ENCODE results near the gene ZNF630. TPM values are rescaled to one million over a fixed set of nuclear protein-coding genes. Genes with fewer than 3 reads are reported as not detected.
"Not testable (repeated sequence)": the region's sequence is repeated elsewhere in the genome, so short reads cannot be mapped to it uniquely, and the experiment has no call there.

Gene ZNF630
- total RNA-seq, 4 donors from 2014 or later, result 2.3 to 5.3 (median 3.7) TPM

- no peaks in the 10 kb centered on the region for H3K27me3 ChIP-seq
- H3K36me3 ChIP-seq, result no peaks in the 10 kb centered on the region
- 21 to 39% methylated on average over 8 of the region's 8 CpGs for WGBS, 2 donors
- DNase-seq (ENCODE audit: low spot score in 2 of 2), result no peak
- peaks cover 0 to 13% (median 0%) of the 10 kb centered on the region in 4 donors for H3K4me1 ChIP-seq
- no peaks in the 10 kb centered on the region for H3K9me3 ChIP-seq
- H3K27ac ChIP-seq, result peak overlapping the region in 3 of 4 donors; percentile 56 to 75 (median 60)
- no peak for TF ChIP-seq CTCF (IDR thresholded peaks at IDR 0.05)
- no peak for TF ChIP-seq POLR2A (IDR thresholded peaks at IDR 0.05)
- peak in 1 of 2 donors; percentile 20 for TF ChIP-seq EP300 (IDR thresholded peaks at IDR 0.05)
- no peak overlapping the region for H3K4me3 ChIP-seq
Observed at GRCh38 chrX:48045410-48046311, 25.8 kb downstream of the ZNF630 start.

GRCh38 chrX:48043056-48043455 is 28.4 kb downstream of the ZNF630 start:
- Histone ChIP-seq H3K4me3 (no peak overlapping the region), H3K27me3 (no peaks in the 10 kb centered on the region), H3K4me1 (peaks cover 0 to 13% (median 0%) of the 10 kb centered on the region in 4 donors), H3K9me3 (no peaks in the 10 kb centered on the region), H3K36me3 (no peaks in the 10 kb centered on the region), H3K27ac (no peak overlapping the region)
- 72 to 91% methylated on average over 4 of the region's 4 CpGs for WGBS, 2 donors
- TF ChIP-seq CTCF (IDR thresholded peaks at IDR 0.05), result no peak
- TF ChIP-seq POLR2A (IDR thresholded peaks at IDR 0.05), result no peak
- no peak for DNase-seq (ENCODE audit: low spot score in 2 of 2)

- Histone ChIP-seq H3K4me3 (no peak overlapping the region), H3K4me1 (no peaks in the 10 kb centered on the region), H3K36me3 (no peaks in the 10 kb centered on the region), H3K27ac (no peak overlapping the region), H3K27me3 (no peaks in the 10 kb centered on the region), H3K9me3 (no peaks in the 10 kb centered on the region)
- no peak for DNase-seq (ENCODE audit: low spot score in 2 of 2)
- TF ChIP-seq CTCF (IDR thresholded peaks at IDR 0.05) (no peak), EP300 (IDR thresholded peaks at IDR 0.05) (no peak), POLR2A (IDR thresholded peaks at IDR 0.05) (no peak)
- WGBS, 2 donors, result 40 to 48% methylated on average over 4 of the region's 4 CpGs
Observed at GRCh38 chrX:48035891-48036290, 35.5 kb downstream of the ZNF630 start.

GRCh38 chrX:48030641-48031173 is 40.7 kb downstream of the ZNF630 start:
- H3K36me3 ChIP-seq; H3K27ac ChIP-seq; H3K27me3 ChIP-seq; H3K9me3 ChIP-seq; H3K4me3 ChIP-seq; DNase-seq (ENCODE audit: low spot score in 2 of 2): not testable (repeated sequence)
- 73 to 86% methylated on average over 6 to 10 of the region's 10 CpGs for WGBS, 2 donors
- peaks cover 0 to 12% (median 0%) of the 10 kb centered on the region in 4 donors for H3K4me1 ChIP-seq

GRCh38 chrX:48030237-48030636 is 41.2 kb downstream of the ZNF630 start:
- peaks cover 0 to 16% (median 0%) of the 10 kb centered on the region in 4 donors for H3K4me1 ChIP-seq
- H3K27ac ChIP-seq, result no peak overlapping the region
- H3K4me3 ChIP-seq, result no peak overlapping the region
- no peaks in the 10 kb centered on the region for H3K9me3 ChIP-seq
- 83 to 93% methylated on average over 3 to 10 of the region's 10 CpGs for WGBS, 2 donors
- DNase-seq (ENCODE audit: low spot score in 2 of 2), result no peak
- H3K36me3 ChIP-seq, result no peaks in the 10 kb centered on the region
- no peak for TF ChIP-seq POLR2A (IDR thresholded peaks at IDR 0.05)
- no peak for TF ChIP-seq CTCF (IDR thresholded peaks at IDR 0.05)
- TF ChIP-seq EP300 (IDR thresholded peaks at IDR 0.05), result no peak
- no peaks in the 10 kb centered on the region for H3K27me3 ChIP-seq
